Activated CD8-positive, alpha-beta memory T cell treated with anti-CD3 and anti-CD28 coated beads for 48 hours (primary cell): ENCODE measurements around the gene TBC1D7.

ENCODE experiments used
- DNase-seq, 3 experiments: peaks; one replicate each; pipeline ENCODE4 v3.0.0-alpha.2; 2020; ENCODE audit warnings: low read depth in 2 of 3, low spot score in 2 of 3

Gene TBC1D7

DNA sequence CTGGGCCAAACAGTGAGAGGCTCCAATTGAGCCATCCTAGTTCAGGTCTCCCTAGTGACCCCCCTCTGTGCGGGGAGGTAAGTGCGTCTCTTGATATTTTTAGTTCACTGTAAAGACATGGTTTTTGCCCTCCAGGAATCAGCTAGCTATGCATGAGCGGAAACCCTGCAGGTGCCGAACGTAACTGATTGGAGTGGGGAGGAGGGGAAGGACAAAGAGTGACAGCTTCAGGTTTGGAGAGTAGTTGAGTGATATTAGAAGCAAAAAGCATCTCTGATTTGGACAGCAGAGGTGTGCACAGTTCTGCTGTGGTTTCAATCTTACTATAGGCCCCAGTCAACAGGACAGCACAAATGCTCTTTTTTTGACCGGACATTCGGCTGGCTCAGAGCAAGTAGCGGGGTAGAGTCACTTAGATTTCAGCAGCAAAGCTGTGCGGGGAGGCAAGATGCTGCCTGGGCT, 31.8 kb downstream of the TBC1D7 start:
- DNase-seq, result no peak

DNA sequence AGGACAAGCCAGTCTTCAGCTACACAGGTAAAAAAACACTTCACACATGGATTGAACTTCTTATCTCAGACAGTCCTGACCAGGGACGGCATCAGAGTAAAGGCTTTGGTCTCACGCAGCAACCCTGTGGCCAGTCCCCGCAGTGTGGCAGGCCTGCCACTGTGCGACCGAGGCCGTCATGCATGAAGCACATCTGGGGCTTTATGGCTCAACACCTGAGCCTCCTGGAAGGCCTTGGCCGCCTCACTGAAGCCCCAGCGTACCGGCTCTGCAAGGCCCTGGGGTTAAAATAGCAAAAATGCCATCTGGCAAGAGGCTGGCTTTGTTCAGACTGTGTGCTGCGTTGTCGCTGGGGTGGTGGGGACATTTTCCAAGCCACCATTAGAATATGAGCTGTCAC, 32.8 kb downstream of the TBC1D7 start:
- DNase-seq, result no peak

DNA sequence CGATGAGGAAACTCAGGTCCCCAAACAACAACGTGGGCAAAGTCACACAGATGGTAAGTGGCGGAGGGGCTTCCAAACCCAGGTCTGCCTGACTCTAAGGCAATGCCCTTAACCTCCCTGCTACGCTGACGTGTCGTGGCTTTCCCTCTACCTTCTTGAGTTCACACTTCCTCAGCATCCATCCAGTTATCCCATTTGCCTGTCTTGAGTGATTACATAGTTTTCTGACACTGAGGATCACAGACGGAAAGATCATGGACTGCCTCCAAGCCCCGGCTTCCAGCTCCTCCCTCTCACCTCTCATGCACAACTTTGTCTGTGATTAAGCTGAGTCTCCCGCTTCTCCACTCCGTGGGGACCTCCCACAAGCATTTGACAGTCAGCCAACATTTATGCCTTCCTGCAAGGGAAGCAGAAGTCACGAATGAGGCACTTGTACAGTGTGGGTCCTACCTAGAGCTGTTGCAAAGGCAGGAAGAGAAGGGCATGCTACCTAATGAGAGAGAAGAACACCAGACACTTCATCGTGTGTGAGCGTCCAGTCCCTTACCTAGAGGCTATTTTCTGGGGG, 33.8 kb downstream of the TBC1D7 start:
- no peak for DNase-seq

DNA sequence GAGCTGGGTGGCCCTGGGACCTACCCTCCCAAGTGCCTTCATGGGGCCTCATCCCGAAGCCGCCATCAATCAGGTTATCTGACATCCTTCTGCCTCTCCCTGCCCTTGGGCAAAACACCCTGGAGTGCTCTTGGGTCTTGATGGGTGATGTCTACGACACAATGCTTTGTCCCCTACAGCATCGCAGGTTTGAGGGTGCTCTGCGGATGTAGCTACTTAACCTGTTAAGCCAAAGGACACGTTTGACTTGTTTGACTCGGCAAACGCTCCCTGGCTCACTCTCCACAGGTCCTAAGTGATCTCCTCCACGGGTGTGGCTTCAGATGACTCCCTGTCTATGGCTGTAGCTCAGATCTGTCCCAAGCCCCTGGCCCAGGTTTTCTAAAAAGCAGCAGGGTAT, 35.6 kb downstream of the TBC1D7 start:
- DNase-seq, result no peak

DNA sequence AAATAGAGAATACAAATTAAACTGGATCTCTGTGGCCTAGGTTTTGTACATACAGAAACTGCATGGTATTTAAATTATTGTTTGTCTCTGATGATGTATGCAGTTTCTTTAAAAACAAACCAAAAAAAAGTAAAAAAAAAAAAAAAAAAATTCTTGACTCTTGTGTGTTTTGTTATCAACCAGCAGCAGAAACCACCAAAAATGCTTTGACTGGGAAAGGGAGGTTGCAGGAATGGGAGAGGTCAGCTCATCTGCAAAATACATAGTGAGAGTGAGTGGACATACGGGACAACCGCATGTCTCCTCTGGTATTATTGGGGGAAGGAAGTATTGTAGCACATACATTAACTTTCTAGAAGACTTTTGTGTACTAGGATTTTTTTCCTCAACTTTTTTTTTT, 38.0 kb downstream of the TBC1D7 start:
- no peak for DNase-seq

DNA sequence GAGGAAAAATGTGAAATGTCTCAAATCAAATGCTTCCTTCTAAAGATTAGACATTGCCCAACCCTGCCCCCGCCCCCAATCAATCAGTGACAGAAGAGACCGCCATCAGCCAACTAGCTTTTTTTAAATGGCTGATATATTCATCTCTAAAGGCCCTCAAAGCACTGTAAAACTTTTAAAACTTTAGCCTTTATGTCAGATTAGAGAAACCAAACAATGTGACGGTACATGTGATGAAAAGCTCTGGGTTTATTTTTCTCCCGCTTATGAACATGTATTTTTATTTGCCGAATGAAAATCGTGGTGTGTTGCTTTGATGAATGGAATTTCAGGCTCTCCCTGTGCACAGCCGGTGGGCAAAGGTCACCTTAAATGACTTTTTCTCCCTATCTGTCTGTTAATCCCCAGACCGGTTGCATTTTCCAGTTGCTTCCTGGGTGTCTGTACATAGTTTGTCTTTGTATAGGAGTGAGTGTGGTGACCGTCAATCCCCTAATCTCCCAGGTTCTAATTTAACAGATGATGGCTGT, 38.5 kb downstream of the TBC1D7 start:
- DNase-seq, result no peak

DNA sequence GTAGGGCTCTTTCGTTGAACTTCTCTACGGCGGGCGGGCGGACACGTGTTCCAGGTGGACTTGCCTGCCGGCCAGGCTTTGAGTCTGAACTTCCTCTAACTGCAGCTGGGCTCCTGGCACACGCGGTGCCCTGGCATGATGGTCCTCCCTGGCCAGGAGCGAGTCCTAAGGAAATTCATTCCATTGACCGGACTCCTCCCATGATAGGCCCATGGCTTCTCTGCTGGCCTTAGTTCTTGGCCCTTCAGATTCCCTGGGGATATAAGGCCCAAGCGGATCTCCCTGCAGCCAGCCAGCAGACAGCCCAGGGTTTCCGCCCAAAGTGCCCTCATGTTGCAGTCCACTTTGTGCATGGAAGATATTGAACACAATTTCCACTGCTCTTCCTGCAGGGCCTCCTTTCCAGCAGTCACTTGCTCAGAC, 39.4 kb downstream of the TBC1D7 start:
- no peak for DNase-seq

DNA sequence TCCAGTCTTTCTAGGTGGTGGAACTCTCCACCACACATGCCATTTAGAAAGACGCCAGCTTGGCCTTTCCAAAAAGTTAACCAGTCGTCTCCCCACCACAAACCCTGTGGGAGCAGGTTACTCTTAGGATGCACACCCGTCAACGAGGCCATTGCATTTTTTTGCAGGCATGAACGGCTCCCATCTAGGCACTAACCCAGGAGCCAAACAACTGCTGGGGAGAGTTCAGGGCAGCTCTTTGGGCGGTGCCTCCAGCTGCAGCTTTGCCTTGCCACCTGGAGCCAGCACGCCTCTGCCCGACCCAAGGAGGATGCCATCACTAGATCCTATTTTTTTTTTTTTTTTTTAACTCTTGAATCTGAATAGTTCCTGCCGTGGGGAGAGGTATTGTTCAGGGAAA, 39.9 kb downstream of the TBC1D7 start:
- DNase-seq, result no peak

DNA sequence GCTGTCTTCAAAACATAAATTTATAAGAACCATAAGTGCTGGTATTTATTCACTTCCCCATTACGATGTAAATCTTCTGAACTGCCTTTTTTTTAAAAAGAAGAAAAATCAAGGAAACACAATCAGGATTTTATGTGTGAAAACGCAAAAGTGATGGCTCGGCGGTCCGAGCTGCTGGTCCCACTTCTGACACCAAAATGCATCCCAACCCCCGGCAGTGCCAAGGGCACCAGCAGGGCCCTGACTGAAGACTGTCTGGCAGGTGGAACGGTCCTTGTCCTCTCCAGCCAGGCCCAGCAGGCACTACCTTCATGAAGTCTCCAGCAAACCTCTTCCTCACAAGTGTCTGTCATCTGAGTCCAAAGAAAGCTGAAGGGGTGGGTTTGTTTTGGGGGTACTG, 41.2 kb downstream of the TBC1D7 start:
- DNase-seq, result no peak

DNA sequence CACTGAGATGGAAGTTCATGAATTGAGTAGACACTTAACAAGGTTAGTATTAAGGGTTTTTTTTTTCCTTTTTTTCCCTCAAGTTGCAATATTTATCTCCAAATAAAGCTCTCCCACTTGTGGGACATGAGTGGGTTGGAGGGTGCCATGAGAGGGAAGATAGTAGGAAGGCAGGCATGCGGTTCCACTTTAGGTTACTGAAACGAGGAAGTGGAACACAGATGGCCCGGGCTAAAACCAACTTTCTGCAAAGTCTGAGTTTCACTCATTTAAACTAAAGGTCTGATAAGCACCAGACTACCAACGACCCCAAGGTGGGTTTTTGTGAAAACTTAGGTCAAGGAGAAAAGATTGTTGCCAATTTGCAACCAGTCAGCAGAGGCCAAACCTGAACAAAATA, 42.2 kb downstream of the TBC1D7 start:
- DNase-seq, result no peak

DNA sequence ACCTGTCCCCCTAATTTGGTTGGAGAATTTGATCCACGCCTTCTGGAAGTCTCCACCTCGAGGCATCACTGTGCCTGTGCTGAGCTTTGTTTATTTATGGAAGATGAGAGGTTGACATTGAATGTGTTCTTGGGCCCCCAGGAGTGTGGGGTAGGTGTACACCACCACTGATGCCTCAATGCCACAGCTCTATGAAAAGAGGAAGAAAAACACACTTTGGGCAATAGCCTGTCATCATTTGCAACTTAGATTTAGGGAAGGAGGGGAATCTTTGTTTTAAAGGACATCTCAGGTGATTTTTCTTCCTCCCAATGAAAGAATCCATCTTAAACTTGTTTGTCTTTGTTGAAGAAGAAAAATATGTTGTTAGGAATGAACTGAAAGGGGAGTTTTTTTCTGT, 42.6 kb downstream of the TBC1D7 start:
- no peak for DNase-seq

DNA sequence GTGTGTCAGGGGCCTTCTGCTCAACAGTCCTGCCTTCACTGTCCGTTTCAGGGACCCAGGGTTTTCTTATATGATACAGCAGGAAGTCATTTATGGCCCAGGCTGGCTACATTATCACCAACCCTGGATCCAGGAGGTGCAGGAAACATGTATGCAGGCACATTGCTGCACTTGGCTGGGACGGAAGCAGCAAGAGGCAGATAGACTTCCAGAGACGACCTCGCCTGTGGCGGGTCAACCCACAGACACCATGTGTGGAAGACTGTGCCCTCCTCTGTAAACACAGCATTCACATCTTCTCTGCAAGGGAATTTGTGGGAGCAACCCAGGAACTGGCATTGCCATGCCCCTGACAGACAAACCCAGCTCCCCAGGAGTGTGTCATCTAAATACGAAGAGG, 43.7 kb downstream of the TBC1D7 start:
- no peak for DNase-seq

DNA sequence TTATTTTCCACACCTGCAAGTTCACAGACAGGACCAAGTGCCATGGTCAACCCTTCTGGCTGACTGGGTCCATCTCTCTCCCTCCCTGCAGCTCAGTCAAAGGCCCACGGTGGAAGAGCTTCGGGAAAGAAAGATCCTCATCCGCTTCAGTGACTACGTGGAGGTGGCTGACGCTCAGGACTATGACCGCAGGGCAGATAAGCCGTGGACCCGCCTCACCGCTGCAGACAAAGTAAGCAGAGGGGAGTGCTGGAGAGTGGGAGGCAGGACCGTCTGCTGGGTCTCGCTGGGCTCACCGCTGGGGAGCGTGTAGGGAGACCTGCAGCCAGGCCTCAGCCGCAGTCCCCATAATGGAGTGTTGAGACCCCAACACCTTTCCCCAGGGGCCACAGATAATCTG, 45.0 kb downstream of the TBC1D7 start:
- no peak for DNase-seq

DNA sequence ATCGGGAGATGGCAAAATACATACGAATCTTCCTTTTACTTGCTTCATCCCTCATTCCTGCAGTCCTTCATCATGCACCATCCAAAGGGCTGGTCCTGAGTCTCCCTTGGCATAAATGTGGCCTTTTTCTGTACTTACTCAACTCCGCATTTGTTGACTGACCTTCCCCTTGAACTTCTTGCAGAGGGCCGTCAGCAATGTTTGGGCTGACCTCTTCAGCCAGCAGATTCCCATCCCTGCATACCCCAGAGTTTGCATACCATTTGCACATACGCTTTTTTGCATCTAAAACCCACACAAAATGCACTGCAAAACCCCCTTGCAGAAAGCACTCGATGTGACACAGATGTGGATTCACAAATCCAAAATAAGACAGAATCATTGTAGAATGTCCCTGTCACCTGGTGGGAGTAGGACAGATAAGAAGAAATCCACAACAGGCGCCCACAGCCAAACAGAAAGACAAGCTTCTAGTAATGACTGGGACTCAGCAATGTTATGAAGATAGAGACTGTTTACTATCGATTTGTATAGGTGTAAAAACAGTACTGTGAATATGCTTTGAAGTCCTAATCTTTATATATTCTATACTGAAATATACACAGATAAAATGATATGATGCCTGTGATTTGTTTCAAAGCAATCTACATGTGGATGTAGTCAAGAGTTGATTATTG, 45.8 kb downstream of the TBC1D7 start:
- DNase-seq, result no peak

DNA sequence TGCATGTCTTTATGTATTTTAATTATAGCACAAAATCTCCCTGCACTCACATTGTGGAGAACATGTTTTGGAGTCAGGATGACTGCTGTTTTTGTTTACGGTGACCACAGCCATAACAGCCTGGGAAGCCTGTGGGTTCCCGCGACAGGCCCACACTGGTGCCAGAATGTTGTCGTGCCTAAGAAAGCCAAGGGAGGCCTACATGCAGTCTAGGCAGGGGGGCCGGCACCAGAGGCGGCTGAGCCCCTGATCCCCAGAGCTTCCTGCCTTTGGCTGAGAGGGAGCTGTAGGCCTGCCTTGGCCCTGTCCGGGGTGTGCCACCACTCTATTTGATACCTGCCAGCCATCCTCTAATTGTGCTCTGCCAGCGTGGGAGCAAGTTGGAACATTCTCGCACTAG, 46.7 kb downstream of the TBC1D7 start:
- no peak for DNase-seq

DNA sequence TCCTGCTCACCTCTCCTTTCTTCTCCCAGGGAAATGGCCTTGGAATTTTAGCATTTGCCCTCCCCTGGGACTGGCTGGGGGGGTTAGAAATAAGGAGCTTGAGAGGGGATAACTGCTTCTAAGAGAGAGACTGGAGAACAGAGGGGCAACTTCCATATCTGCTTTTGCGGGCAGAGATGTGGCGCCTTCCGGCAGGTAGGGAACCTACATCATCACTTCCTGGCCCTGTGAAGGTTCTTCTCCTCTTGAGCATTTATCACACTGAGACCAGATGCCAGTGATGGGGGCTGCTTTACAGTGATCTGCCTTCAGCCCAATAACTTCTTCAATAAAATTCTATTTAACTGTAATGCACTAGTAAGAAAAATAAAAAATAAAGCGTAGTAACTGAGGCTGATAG, 48.1 kb downstream of the TBC1D7 start:
- DNase-seq, result no peak

DNA sequence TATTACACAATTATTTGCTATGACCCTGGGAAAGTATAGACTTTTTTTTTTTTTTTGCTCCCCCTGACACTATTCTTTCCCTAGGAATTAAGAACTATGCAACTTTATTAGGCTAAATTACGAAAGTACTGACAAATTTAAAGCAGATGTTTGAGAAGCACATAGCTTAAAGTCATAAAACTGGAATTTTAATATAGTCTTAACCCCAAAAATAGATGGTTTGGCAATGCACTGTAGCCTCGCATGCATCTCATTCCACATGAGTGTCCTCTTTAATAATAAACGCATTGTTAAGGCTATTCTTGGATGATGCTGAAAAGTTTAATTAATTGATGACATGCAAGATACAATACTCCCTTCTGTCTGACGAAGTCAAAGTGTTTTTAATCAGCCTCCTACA, 49.3 kb downstream of the TBC1D7 start:
- DNase-seq, result no peak

DNA sequence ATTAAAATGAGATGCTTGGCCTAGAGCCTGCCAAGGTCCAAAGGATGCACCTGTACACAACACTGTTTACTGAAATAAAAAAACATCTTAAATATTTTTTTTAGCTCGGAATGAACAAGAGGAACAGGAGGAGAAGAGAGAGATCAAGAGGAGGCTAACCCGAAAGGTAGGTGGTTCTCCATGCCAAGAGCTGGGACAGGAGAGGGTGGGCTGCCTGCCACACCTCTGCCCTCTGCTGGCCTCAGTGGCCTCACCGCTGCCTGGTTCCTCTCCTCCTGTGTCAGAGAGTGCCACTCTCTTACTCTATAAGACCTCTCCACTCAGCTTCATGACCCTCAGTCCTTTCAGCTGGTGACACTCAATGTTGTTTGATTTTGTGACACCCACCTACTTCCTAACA, 50.2 kb downstream of the TBC1D7 start:
- DNase-seq, result no peak

DNA sequence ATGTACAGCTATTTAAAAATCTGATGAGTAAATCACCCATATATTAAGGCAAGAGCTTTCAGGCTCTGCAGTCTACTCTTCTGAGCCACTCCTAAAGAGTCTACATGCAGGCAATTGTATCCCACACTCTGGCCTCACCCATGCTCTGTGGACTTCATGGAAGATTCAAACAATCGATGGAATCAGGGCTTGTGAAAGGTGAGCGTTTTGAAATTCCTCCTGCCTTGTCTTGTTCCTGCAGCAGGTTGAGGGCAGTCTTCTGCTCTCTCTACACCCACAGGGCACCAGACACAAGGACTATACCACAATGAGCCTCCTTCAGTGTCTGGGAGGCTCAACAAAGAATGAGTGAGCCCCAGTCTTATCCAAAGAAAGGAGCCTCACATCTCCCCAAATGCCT, 51.1 kb downstream of the TBC1D7 start:
- no peak for DNase-seq

DNA sequence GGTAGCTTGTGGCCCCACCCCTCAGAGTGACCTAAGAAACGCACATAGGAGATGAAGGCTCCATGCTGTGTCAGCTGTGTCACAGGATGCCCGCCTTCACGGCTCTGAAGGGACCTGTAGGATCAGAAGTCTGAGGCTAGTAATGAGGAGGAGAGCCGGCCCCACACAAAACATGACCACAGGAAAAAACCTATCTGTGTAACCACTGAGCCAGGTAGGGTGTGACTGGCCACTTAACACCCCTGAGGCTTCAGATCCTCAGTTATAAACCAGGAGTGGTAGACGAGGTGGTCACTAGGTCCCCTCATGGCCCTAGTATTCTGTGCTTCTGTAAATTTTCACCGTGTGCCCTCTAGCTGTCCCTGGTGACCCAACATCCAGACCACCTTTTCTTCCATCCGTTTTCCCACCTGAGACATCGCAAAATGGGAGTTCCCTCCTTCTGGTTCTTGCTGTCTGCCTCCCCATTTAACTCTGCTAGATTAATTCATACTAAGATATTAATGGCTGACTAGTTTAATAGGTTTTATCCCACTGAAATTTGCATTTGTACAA, 52.8 kb downstream of the TBC1D7 start:
- DNase-seq, result no peak

DNA sequence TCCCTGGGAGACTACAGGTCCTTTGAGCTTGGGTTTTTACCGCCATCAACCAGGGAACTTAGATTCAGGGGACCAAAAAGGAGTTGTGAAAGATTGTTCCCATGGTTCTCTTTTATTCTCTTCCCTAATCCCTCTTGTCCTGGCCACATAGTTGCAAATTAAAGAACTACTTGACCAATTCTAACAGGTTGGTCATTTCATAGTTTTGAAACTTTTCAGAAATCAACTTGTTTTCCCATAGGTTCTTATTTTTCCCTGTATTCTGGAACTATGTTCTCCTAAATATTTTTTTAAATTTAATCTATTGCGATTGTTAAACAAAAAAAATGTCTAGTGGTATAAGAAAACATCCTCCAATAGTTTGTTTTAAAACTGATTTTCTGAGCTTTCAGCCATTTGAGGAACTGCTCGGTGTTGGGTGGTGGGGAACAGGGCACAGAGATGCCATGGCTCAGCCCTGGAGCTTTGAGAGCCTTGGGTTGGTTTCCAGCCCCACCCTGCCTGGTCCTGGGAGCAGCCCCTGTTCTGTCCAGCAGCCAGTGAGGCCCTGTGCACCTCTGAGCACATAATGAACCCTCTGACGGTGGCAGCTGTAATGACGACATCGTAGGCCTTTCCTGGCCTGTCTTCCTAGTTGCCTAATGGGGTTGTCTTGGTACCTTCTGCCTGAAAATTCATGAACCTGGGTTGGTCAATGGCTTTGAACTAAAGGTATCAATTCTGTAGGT, 53.5 kb downstream of the TBC1D7 start:
- no peak for DNase-seq
